GM11168 (cell line): ENCODE measurements around the gene LGR4.

ENCODE experiments used
- in situ Hi-C: fragments of 300-500 bp; cut with MboI; formaldehyde crosslinking; loops from one replicate; pipeline ENCODE4 v1.12.0; 2022; ENCODE audit warnings: low sequenced_read_pairs; ENCODE audit not compliant: unreplicated experiment

Gene LGR4

GRCh38 chr11:27436916-27437315, 35.7 kb downstream of the LGR4 start:
- in situ Hi-C loops = no loop called here

GRCh38 chr11:27433742-27434141, 38.8 kb downstream of the LGR4 start:
- in situ Hi-C loops = no loop called here

- in situ Hi-C loops = no loop called here
Observed at GRCh38 chr11:27431808-27432207, 40.8 kb downstream of the LGR4 start.

GRCh38 chr11:27429761-27430393, 42.7 kb downstream of the LGR4 start:
- in situ Hi-C loops = no loop called here

- in situ Hi-C loops = no loop called here
Observed at GRCh38 chr11:27427183-27427980, 45.2 kb downstream of the LGR4 start.

- in situ Hi-C loops = no loop called here
Observed at GRCh38 chr11:27425814-27426213, 46.8 kb downstream of the LGR4 start.

GRCh38 chr11:27423125-27423524, 49.5 kb downstream of the LGR4 start:
- in situ Hi-C loops = no loop called here

GRCh38 chr11:27421819-27422494, 50.6 kb downstream of the LGR4 start:
- in situ Hi-C loops = no loop called here

- in situ Hi-C loops = no loop called here
Observed at GRCh38 chr11:27420722-27421572, 51.6 kb downstream of the LGR4 start.

- in situ Hi-C loops = no loop called here
Observed at GRCh38 chr11:27420217-27420616, 52.4 kb downstream of the LGR4 start.

- in situ Hi-C loops = no loop called here
Observed at GRCh38 chr11:27418356-27418755, 54.2 kb downstream of the LGR4 start.

- in situ Hi-C loops = no loop called here
Observed at GRCh38 chr11:27416568-27417176, 55.9 kb downstream of the LGR4 start.

GRCh38 chr11:27414644-27415043, 57.9 kb downstream of the LGR4 start:
- in situ Hi-C loops = no loop called here

GRCh38 chr11:27413218-27413617, 59.4 kb downstream of the LGR4 start:
- in situ Hi-C loops = no loop called here

GRCh38 chr11:27412192-27412691, 60.3 kb downstream of the LGR4 start:
- in situ Hi-C loops = no loop called here

GRCh38 chr11:27411328-27411727, 61.3 kb downstream of the LGR4 start:
- in situ Hi-C loops = no loop called here

- in situ Hi-C loops = no loop called here
Observed at GRCh38 chr11:27410272-27410671, 62.3 kb downstream of the LGR4 start.

GRCh38 chr11:27409742-27410141, 62.8 kb downstream of the LGR4 start:
- in situ Hi-C loops = no loop called here

- in situ Hi-C loops = no loop called here
Observed at GRCh38 chr11:27409049-27409448, 63.5 kb downstream of the LGR4 start.
